Esophagus (tissue), 2 donors: Measurements from ENCODE around the gene IFNA4. TPM values are rescaled to one million over a fixed set of nuclear protein-coding genes. Genes with fewer than 3 reads are reported as not detected.
"Not testable (repeated sequence)": the region's sequence is repeated elsewhere in the genome, so short reads cannot be mapped to it uniquely, and the experiment has no call there.

ENCODE experiments used
- H3K27ac ChIP-seq, 2 donors: one replicate each; pipeline ENCODE4 v1.5.1; 2013; ENCODE audit warnings: low read depth in 2 of 2, mild to moderate bottlenecking in 2 of 2, inconsistent platforms in 1 of 2, low read length in 1 of 2, moderate library complexity in 1 of 2
- H3K27me3 ChIP-seq, 2 donors: one replicate each; pipeline ENCODE4 v1.6.1; 2013; ENCODE audit warnings: low read length in 2 of 2, control low read depth in 1 of 2, mild to moderate bottlenecking in 1 of 2; ENCODE audit not compliant: insufficient read depth in 2 of 2, control insufficient read depth in 1 of 2
- H3K36me3 ChIP-seq, 2 donors: one replicate each; pipeline ENCODE4 v1.6.1; 2013; ENCODE audit warnings: low read length in 1 of 2; ENCODE audit not compliant: control insufficient read depth in 2 of 2, insufficient read depth in 2 of 2
- H3K4me1 ChIP-seq, 2 donors: one replicate each; pipeline ENCODE4 v1.6.1; 2013; ENCODE audit warnings: low read length in 1 of 2; ENCODE audit not compliant: control insufficient read depth in 2 of 2, insufficient read depth in 2 of 2
- H3K4me3 ChIP-seq, 2 donors: one replicate each; pipeline ENCODE4 v1.5.1; 2013; ENCODE audit warnings: low read length in 2 of 2, mild to moderate bottlenecking in 2 of 2, low read depth in 1 of 2, moderate library complexity in 1 of 2
- H3K9me3 ChIP-seq, 2 donors: one replicate each; pipeline ENCODE4 v1.6.1; 2013; ENCODE audit warnings: mild to moderate bottlenecking in 2 of 2, low read depth in 1 of 2, low read length in 1 of 2, moderate library complexity in 1 of 2; ENCODE audit not compliant: control insufficient read depth in 2 of 2, insufficient read depth in 1 of 2
- WGBS, 2 donors: extraction: QIAGEN DNeasy Blood & Tissue Kit; methylation state at CpG; one replicate each; pipeline ENCODE4 v1.1.7; 2013; 5-methylcytosine and 5-hydroxymethylcytosine counted together
- polyA plus RNA-seq, 2 donors: library from polyadenylated mRNA; stranded (reverse); fragments of 200-250 nt; gene quantifications; one replicate each; pipeline ENCODE4 v1.2.3, GENCODE V29; 2013
- donor health status: healthy with polysubstance abuse.
- donor health status: Bipolar disorder and iron deficiency.

Gene IFNA4
- not detected for polyA plus RNA-seq

DNA sequence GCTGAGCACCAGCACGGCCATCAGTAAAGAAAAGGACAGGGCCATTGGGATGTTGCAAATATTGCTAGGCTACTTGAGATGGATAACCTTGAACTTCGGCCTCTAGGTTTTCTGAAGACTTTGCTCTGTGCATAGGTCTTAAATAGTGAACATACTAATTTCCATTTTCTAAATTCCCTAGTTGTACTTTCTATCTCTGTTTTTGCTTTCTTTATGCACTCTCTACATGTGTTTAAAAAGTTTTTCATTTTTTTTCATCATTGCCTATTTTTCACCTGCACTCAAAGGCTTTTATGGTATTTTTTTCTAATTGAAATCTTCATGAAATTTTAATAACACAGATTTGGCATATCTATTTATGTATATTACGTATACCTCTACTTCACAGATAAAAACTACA is at the start of gene IFNA4:
IFNA4 (minus strand) TSS at position 101 of the 400 bp plus-strand sequence; CDS start at position 45, 56 bp downstream.
- H3K27ac ChIP-seq, H3K4me1 ChIP-seq, H3K4me3 ChIP-seq, H3K36me3 ChIP-seq, H3K27me3 ChIP-seq, H3K9me3 ChIP-seq: not testable (repeated sequence)
- WGBS, 2 donors, result 82 to 86% methylated on average over 3 of the region's 3 CpGs

DNA sequence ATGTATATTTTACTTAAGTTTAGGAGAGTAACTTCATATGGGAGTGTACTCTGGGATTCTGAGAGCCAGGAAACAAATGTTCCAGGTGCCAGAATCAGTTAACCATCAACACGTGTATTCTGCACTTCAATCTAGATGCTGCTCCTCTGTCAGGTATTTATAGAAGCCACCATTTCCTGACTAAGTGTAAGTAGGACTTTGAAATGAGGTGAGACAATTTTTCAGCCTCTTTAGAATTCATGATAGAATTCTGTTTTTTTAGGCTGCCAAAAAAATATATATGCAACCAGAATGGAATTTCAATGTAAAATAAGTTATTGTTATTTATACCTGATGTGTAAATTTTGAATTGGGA is 49.0 kb upstream of the IFNA4 start:
- H3K4me3 ChIP-seq, H3K27ac ChIP-seq, H3K27me3 ChIP-seq, H3K9me3 ChIP-seq, H3K36me3 ChIP-seq, H3K4me1 ChIP-seq: not testable (repeated sequence)
- WGBS, 2 donors, result 15 to 26% methylated on average over 1 of the region's 1 CpG

DNA sequence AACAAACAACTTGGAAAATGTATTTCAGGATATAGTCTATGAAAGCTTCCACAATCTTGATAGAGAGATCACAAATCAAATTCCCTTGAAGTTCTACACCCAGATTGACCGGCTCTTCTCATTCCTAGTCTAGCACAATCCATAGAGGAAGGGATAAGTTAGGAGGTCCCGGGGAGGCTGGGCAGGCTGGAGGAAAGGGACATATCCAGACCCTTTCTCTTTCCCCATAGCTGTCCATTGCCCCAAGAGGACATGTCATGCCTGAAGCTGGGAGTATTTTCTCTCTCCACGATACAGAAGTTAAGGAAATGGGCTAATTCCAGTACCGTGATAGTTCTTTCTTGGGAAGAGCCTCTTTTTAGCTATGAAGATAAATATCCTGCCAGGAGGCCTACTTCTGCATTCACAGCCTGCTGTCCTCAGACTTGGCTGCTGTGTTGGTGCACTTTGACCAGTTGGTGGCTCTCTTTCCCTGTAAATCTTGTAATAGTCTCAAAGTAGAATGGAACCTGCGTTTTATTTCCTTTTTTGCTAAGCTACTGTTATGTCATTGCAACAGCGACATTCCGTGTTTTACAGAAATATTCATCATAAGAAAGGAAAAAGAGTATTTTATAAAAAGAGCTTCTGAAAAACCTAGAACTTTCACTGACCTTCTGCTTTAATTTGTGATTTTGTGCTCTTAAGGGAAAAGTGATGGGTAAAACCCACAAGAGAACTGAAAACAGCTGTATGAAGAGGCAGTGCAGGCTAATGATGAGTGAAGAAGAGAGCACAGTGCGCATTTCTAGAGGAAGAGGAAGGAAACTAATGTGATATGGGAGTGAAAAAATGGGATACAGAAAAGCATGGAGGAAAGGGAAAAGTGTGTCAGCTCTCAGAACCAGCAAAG is 48.3 kb upstream of the IFNA4 start:
- not testable (repeated sequence) for H3K9me3 ChIP-seq, H3K27ac ChIP-seq, H3K4me1 ChIP-seq, H3K36me3 ChIP-seq, H3K27me3 ChIP-seq, H3K4me3 ChIP-seq
- 35 to 37% methylated on average over 8 of the region's 8 CpGs for WGBS, 2 donors

DNA sequence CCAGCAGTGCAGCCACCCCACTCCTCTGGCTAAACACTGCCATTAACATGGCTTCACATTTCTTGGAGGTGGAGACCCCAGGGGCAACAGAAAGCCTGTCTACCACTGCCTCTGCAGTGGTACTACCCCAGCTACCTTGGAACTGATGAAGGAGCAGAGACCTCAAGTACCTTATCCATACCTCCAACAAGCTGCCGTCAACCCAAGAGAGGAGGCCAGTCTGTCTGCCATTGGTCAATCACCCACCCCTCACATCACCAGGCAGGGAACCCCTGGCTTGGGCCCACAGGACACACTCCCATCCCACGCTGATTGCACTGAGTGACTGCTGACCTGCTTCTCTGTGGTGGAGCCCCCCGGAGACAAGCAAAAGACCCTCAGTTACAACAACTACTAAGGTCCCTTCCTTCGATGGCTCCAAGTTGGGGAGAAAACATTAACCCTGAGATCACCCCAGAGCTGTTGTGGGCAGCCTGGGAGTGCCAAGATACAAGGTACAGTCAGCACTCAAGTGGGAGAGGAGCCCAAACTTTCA is 46.8 kb upstream of the IFNA4 start:
- H3K36me3 ChIP-seq, result no peaks in the 10 kb centered on the region
- H3K27ac ChIP-seq, result no peak overlapping the region
- WGBS, 2 donors, result 84 to 86% methylated on average over 4 of the region's 4 CpGs
- H3K4me1 ChIP-seq, result no peaks in the 10 kb centered on the region
- H3K27me3 ChIP-seq, result no peaks in the 10 kb centered on the region
- H3K9me3 ChIP-seq, result no peaks in the 10 kb centered on the region
- H3K4me3 ChIP-seq, result no peak overlapping the region

DNA sequence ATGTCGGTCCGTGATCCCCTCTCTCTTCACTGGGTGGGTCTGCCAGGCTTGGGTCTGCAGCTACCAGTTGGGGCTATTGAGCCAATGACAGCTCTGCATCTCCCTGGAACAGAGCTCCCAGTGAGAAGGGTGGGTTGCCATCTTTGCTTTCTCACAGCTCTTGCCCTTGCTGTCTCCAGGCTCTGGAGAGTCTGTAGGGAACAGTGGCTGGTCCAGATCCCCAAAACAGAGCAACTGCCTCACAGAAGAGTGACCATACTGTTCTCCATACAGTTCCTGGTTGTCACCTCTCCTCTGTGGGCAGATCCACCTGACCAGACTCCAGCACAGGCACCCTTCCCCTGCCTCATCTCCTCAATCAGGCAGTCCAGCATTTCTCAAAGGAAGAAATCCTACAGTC is 45.9 kb upstream of the IFNA4 start:
- Histone ChIP-seq H3K4me1 (no peaks in the 10 kb centered on the region), H3K27ac (no peak overlapping the region), H3K27me3 (no peaks in the 10 kb centered on the region), H3K4me3 (no peak overlapping the region), H3K9me3 (no peaks in the 10 kb centered on the region), H3K36me3 (no peaks in the 10 kb centered on the region)
- WGBS, 2 donors, result 94 to 96% methylated on average over 2 of the region's 2 CpGs

DNA sequence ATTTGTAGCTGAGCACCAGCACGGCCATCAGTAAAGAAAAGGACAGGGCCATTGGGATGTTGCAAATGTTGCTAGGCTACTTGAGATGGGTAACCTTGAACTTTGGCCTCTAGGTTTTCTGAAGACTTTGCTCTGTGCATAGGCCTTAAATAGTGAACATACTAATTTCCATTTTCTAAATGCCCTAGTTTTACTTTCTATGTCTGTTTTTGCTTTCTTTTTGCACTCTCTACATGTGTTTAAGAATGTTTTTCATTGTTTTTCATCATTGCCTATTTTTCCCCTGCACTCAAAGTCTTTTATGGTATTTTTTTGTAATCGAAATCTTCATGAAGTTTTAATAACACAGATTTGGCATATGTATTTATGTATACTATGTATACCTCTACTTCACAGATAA is 40.7 kb upstream of the IFNA4 start, which contains the start of gene IFNA17:
IFNA17 (minus strand) TSS at position 101 of the 400 bp plus-strand sequence; CDS start at position 52, 49 bp downstream.
- no peak within 1 kb of the TSS for H3K27ac ChIP-seq
- H3K36me3 ChIP-seq, result no peaks in the 10 kb centered on the region
- no peaks in the 10 kb centered on the region for H3K9me3 ChIP-seq
- H3K4me1 ChIP-seq, result no peaks in the 10 kb centered on the region
- H3K4me3 ChIP-seq, result no peak within 1 kb of the TSS
- H3K27me3 ChIP-seq, result no peaks in the 10 kb centered on the region
- WGBS, 2 donors, result 81 to 85% methylated on average over 2 of the region's 2 CpGs

DNA sequence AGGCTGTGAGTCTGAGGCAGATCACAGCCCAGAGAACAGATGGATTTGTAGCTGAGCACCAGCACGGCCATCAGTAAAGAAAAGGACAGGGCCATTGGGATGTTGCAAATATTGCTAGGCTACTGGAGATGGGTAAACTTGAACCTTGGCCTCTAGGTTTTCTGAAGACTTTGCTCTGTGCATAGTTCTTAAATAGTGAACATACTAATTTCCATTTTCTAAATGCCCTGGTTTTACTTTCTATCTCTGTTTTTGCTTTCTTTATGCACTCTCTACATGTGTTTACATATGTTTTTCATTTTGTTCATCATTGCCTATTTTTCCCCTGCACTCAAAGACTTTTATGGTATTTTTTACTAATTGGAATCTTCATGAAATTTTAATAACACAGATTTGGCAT is 29.8 kb upstream of the IFNA4 start, which contains the start of gene IFNA16:
IFNA16 (minus strand) TSS at position 101 of the 400 bp plus-strand sequence; CDS start at position 95, 6 bp downstream.
- H3K4me1 ChIP-seq, H3K27ac ChIP-seq, H3K9me3 ChIP-seq, H3K4me3 ChIP-seq, H3K27me3 ChIP-seq, H3K36me3 ChIP-seq: not testable (repeated sequence)
- 85 to 92% methylated on average over 1 of the region's 1 CpG for WGBS, 2 donors

DNA sequence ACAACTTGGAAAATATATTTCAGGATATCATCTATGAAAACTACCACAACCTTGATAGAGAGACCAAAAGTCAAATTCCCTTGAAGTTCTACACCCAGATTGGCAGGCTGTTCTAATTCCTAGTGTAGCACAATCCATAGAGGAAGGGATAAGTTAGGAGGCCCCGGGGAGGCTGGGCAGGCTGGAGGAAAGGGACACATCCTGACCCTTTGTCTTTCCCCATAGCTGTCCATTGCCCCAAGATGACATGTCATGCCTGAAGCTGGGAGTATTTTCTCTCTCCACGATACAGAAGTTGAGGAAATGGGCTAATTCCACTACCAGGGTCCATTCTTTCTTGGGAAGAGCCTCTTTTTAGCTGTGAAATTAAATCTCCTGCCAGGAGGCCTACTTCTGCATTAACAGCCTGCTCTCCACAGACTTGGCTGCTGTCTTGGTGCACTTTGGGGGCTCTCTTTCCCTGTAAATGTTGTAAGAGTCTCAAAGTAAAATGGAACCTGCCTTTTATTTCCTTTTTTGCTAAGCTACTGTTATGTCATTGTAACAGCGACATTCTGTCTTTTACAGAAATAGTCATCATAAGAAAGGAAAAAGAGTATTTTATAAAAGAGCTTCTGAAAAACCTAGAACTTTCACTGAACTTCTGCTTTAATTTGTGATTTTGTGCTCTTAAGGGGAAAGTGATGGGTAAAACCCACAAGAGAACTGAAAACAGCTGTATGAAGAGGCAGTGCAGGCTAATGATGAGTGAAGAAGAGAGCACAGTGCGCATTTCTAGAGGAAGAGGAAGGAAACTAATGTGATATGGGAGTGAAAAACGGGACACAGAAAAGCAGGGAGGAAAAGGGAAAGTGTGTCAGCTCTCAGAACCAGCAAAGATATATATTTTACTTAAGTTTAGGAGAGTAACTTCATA is 26.3 kb upstream of the IFNA4 start:
- WGBS, 2 donors, result 48 to 50% methylated on average over 4 to 5 of the region's 5 CpGs
- not testable (repeated sequence) for H3K4me3 ChIP-seq

DNA sequence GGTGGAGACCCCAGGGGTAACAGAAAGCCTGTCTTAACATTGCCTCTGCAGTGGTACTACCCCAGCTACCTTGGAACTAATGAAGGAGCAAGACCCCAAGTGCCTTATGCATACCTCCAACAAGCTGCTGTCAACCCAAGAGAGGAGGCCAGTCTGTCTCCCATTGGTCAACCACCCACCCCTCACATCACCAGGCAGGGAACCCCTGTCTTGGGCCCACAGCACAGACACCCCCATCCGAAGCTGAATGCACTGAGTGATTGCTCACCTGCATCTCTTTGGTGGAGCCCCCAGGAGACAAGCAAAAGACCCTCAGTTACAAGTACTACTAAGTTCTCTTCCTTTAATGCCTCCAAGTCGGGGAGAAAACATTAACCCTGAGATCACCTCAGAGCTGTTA is 24.8 kb upstream of the IFNA4 start:
- 66 to 73% methylated on average over 2 of the region's 2 CpGs for WGBS, 2 donors
- not testable (repeated sequence) for H3K9me3 ChIP-seq, H3K4me3 ChIP-seq, H3K27me3 ChIP-seq, H3K4me1 ChIP-seq, H3K27ac ChIP-seq, H3K36me3 ChIP-seq

More for the DNA sequence above, 26.3 kb upstream of the IFNA4 start:
- H3K4me1 ChIP-seq, H3K27me3 ChIP-seq, H3K9me3 ChIP-seq, H3K27ac ChIP-seq, H3K36me3 ChIP-seq: not testable (repeated sequence)
